Ovary (tissue), 3 donors: ENCODE measurements around the gene MSANTD7.

Experiments used
- CTCF ChIP-seq, 3 donors: fragments of 450-650 bp in 2 of 3; fragments of 200-600 bp in 1 of 3; IDR thresholded peaks; one replicate each; pipeline versions ENCODE4 v1.5.1 to v1.8.0; 2016 to 2022; ENCODE audit warnings: antibody characterized with exemption in 3 of 3, mild to moderate bottlenecking in 1 of 3
- POLR2A ChIP-seq: fragments of 450-650 bp; IDR thresholded peaks from one replicate; pipeline ENCODE4 v1.6.1; 2017; ENCODE audit warnings: antibody characterized with exemption, mild to moderate bottlenecking, moderate library complexity
- donor health status: DM: no; HTN: no; CAD: no.

GRCh38 chr10:14839305-14839695 is 1.2 kb downstream of the MSANTD7 start:
- TF ChIP-seq CTCF (IDR thresholded peaks at IDR 0.05) (no peak), POLR2A (no peak)
